Peyer's patch (tissue), 4 donors: ENCODE data around the gene SCARF2.

Experiments used
- POLR2A ChIP-seq, 2 donors: fragments of 450-650 bp; IDR thresholded peaks; one replicate each; pipeline ENCODE4 v1.5.1; 2017; ENCODE audit warnings: antibody characterized with exemption in 2 of 2, mild to moderate bottlenecking in 2 of 2, moderate library complexity in 2 of 2
- TF ChIP-seq, protein P1 (sequence below), 6 experiments: fragments of 450-650 bp in 4 of 6; fragments of 200-600 bp in 2 of 6; sonication (generic) in 1 of 6; IDR thresholded peaks; one replicate each; pipeline ENCODE4 v1.5.1; 2017 to 2019; ENCODE audit warnings: antibody characterized with exemption in 6 of 6, mild to moderate bottlenecking in 3 of 6, moderate library complexity in 1 of 6

DNA sequence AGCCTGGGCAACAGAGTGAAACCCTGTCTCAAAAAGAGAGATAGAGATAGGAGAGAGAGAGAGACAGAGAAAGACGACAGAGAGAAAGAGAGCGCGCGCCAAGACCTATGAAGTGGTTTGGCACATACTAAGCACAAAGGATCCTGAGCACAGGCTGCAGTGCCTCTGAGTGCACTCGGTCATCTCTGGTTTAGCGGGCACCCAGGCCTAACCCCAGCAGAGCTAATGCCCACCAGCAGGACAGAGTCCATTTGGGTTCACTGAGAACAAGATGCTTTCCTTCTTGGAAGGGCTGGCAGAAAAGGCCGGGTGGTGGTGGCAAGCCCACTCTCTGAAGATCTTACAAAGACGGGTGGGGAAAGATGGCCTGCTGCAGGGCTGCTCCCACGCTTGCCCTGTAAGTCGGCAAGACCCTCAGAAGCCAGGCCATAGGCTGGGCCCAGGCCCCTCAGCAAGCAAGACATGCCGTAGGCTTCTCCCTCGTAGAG lies 3.3 kb downstream of the SCARF2 start:
- TF ChIP-seq POLR2A (IDR thresholded peaks at IDR 0.05) = no peak
- TF ChIP-seq, protein P1, sequence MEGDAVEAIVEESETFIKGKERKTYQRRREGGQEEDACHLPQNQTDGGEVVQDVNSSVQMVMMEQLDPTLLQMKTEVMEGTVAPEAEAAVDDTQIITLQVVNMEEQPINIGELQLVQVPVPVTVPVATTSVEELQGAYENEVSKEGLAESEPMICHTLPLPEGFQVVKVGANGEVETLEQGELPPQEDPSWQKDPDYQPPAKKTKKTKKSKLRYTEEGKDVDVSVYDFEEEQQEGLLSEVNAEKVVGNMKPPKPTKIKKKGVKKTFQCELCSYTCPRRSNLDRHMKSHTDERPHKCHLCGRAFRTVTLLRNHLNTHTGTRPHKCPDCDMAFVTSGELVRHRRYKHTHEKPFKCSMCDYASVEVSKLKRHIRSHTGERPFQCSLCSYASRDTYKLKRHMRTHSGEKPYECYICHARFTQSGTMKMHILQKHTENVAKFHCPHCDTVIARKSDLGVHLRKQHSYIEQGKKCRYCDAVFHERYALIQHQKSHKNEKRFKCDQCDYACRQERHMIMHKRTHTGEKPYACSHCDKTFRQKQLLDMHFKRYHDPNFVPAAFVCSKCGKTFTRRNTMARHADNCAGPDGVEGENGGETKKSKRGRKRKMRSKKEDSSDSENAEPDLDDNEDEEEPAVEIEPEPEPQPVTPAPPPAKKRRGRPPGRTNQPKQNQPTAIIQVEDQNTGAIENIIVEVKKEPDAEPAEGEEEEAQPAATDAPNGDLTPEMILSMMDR (IDR thresholded peaks at IDR 0.05) = no peak
